ENCODE results near the gene CASQ2.

DNA sequence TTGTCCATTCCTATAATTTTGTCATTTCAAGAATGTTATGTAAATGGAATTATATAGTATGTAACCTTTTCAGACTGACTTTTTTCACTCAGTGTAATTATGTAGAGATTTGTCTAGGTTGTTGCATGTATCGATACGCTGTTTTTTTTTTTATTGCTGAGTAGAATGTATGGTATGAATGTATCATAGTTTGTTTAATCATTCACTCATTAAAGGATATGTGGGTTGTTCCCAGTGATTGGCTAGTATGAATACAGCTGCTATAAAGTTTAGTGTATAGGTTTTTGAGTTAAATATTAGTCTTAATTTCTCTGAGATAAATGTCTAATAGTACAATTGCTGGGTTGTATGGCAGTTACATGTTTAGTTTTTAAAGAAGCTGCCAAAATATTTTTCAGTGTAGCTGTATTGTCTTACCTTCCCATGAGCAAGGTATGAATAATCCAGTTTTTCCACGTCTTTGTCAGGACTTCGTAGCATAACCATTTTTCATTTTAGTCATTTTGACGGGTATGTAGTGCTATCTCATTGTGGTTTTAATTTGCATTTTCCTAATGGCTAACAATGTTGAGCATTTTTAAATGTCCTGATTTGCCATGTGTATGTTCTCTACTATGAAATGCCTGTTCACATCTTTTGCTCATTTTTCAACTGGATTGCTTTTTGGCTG is 22.4 kb downstream of the CASQ2 start:
- TF ChIP-seq, protein P1, sequence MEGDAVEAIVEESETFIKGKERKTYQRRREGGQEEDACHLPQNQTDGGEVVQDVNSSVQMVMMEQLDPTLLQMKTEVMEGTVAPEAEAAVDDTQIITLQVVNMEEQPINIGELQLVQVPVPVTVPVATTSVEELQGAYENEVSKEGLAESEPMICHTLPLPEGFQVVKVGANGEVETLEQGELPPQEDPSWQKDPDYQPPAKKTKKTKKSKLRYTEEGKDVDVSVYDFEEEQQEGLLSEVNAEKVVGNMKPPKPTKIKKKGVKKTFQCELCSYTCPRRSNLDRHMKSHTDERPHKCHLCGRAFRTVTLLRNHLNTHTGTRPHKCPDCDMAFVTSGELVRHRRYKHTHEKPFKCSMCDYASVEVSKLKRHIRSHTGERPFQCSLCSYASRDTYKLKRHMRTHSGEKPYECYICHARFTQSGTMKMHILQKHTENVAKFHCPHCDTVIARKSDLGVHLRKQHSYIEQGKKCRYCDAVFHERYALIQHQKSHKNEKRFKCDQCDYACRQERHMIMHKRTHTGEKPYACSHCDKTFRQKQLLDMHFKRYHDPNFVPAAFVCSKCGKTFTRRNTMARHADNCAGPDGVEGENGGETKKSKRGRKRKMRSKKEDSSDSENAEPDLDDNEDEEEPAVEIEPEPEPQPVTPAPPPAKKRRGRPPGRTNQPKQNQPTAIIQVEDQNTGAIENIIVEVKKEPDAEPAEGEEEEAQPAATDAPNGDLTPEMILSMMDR (IDR thresholded peaks at IDR 0.05): no peak
- TF ChIP-seq EZH2 (IDR thresholded peaks at IDR 0.05; ENCODE audit: borderline replicate concordance, insufficient read depth, low read depth, low read length, poor library complexity, severe bottlenecking): no peak
